Adipocyte (in vitro differentiated cells): ENCODE results near the gene LAMA2.

Experiments used
- DNase-seq: peaks from one replicate; pipeline ENCODE4 v3.0.0-alpha.2; 2015; ENCODE audit warnings: low read depth
- H3K27me3 ChIP-seq: replicated peaks from 2 replicates; pipeline ENCODE4 v1.7.0; 2013; ENCODE audit warnings: mild to moderate bottlenecking, low read length, moderate library complexity; ENCODE audit not compliant: control insufficient read depth, insufficient read depth
- H3K36me3 ChIP-seq: 2 replicates; pipeline ENCODE4 v1.7.0; 2013; ENCODE audit warnings: low read length, mild to moderate bottlenecking, moderate library complexity; ENCODE audit not compliant: control insufficient read depth, insufficient read depth, severe bottlenecking
- H3K4me1 ChIP-seq: 2 replicates; pipeline ENCODE4 v1.7.0; 2013; ENCODE audit warnings: mild to moderate bottlenecking, low read length, moderate library complexity; ENCODE audit not compliant: control insufficient read depth, insufficient read depth
- H3K4me3 ChIP-seq: 2 replicates; pipeline ENCODE4 v1.7.0; 2013; ENCODE audit warnings: mild to moderate bottlenecking, low read length, moderate library complexity
- H3K9ac ChIP-seq: 2 replicates; pipeline ENCODE4 v1.7.0; 2013; ENCODE audit warnings: mild to moderate bottlenecking, low read length, moderate library complexity
- H3K9me3 ChIP-seq: 2 replicates; pipeline ENCODE4 v1.7.0; 2013; ENCODE audit warnings: mild to moderate bottlenecking, low read length, moderate library complexity; ENCODE audit not compliant: control insufficient read depth

Gene LAMA2

DNA sequence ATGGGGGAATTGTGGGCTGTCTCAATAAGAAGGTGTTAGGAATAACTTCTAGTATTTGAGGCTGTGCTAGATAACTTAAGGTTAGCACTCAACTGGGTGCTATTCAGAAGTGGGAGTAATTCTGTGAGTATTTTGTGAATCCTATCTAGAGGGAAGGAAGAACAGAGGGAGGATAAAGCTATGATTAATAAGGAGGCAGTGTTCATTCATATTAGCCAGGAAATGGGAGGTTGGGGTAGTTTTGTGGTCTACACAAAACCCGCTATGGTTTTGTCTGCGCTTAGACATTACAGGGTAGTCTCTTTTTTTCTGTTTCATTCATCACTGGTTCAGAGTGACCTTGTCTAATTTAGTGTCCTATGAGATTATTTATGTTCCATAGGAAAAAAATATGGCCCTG, 486.0 kb downstream of the LAMA2 start:
- Histone ChIP-seq H3K4me3 (no peak overlapping the region), H3K9ac (no peak overlapping the region), H3K36me3 (peaks cover 61% of the 10 kb centered on the region), H3K9me3 (no peaks in the 10 kb centered on the region), H3K27me3 (no peaks in the 10 kb centered on the region), H3K4me1 (peaks cover 12% of the 10 kb centered on the region)
- no peak for DNase-seq

DNA sequence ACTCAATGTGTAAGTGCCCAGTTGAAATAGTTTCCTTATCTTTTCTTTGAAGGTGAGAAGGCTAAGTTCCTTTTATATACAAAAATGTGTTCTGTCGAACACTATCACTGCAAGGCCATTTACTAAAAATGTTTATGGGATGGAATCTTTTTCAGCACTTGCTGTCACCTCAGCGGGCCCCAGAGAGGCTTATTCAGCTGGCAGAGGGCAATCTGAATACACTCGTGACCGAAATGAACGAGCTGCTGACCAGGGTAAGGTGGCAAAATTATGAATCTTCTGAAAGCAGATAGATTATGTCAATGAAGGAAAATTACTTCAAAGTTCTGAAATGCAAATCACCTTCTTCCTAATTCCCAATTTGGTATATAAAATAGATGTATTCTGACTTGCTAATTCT, 486.8 kb downstream of the LAMA2 start:
- Histone ChIP-seq H3K4me3 (peak overlapping the region; percentile 44), H3K36me3 (peaks cover 57% of the 10 kb centered on the region), H3K9me3 (no peaks in the 10 kb centered on the region), H3K4me1 (peaks cover 12% of the 10 kb centered on the region), H3K9ac (peak overlapping the region; percentile 51), H3K27me3 (no peaks in the 10 kb centered on the region)
- no peak for DNase-seq

DNA sequence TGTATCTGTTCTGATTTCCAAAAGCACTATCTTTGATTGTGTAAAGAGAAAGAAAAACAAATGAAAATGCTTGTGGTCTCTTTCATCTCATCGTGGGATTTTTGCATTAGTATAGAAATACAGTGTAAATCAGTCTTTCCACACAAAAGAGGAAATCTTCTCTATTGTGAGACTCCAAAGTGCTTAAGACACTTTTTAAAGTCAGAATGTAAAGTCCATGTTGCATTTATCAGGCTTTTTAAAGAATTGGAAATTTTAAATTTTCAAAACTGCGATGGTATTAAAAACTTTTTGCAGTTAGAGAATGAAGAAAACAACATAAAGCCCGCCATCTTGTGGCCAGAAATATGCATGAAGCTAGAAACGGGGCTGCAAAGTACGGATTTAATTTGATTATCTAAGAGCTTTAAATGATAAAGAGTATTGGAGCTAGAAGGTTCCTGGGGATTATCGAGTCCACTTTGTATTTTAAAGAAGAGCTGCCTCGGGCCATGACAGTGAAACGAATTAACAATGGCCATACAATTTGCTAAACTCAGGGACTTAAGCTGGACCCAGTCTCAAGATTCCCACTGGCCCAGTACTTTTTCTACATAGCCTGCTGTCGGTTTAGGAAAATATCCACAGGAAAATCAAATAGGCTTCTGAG, 487.5 kb downstream of the LAMA2 start:
- Histone ChIP-seq H3K36me3 (peaks cover 59% of the 10 kb centered on the region), H3K4me1 (peaks cover 12% of the 10 kb centered on the region), H3K4me3 (peak overlapping the region; percentile 44), H3K9ac (peak overlapping the region; percentile 51), H3K27me3 (no peaks in the 10 kb centered on the region), H3K9me3 (no peaks in the 10 kb centered on the region)
- DNase-seq: peak; percentile 85

DNA sequence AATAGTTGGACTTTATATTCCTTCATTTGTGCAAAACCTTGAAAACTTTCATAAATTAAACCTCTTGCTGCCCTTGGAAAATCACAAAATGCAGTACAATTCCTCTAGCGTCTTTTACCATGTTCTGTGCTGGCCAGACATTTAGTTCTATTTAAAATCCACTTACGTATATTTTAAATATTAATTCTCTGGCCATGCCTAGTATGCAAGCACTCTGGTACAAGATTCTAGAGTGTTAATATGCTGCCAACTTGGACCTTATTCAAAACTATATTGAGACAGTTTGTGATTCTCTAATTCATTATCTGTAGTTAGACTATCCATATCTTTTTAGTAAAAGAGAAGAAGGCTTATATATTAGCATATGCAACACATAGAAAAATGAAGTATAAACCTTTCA, 498.9 kb downstream of the LAMA2 start:
- Histone ChIP-seq H3K9me3 (no peaks in the 10 kb centered on the region), H3K4me1 (no peaks in the 10 kb centered on the region), H3K27me3 (no peaks in the 10 kb centered on the region), H3K36me3 (peaks cover 55% of the 10 kb centered on the region), H3K9ac (no peak overlapping the region), H3K4me3 (no peak overlapping the region)
- no peak for DNase-seq

DNA sequence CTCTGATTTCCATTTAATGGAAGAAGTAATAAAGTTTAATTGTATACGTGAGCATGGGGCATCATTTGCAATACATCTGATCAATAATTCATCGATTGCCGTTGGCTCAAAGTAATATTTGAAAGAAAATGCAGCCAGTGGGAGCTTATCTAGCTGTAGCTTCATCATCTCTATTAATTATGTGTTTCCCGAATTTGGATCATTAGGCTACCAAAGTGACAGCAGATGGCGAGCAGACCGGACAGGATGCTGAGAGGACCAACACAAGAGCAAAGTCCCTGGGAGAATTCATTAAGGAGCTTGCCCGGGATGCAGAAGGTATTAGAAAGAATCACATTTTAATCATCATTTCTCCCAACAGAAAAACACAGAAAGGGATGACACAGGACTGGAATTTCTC, 500.0 kb downstream of the LAMA2 start:
- DNase-seq: no peak
- H3K27me3 ChIP-seq: no peaks in the 10 kb centered on the region
- no peak overlapping the region for H3K9ac ChIP-seq
- H3K9me3 ChIP-seq: no peaks in the 10 kb centered on the region
- no peak overlapping the region for H3K4me3 ChIP-seq
- H3K36me3 ChIP-seq: peaks cover 60% of the 10 kb centered on the region
- H3K4me1 ChIP-seq: no peaks in the 10 kb centered on the region

DNA sequence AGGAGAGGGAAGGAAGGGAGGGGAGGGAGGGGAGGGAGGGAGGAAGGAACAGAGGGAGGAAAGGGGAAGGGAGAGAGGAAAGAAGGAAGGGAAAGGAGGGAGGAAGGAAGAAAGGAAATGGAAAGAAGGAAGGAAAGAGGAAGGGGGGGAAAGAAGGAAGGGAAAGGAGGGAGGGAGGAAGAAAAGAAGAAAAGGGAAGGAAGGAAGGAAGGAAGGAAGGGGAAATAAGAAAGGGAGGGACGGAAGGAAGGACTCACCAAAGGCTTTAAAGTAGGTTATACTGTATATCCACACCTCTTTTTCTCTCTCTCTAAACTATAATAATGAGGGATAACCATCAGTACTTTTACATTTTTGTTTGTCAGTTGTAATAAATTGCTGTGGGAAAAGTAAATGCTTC, 502.2 kb downstream of the LAMA2 start:
- H3K9me3 ChIP-seq: no peaks in the 10 kb centered on the region
- H3K9ac ChIP-seq: no peak overlapping the region
- peaks cover 64% of the 10 kb centered on the region for H3K36me3 ChIP-seq
- H3K4me1 ChIP-seq: no peaks in the 10 kb centered on the region
- H3K4me3 ChIP-seq: no peak overlapping the region
- no peaks in the 10 kb centered on the region for H3K27me3 ChIP-seq
- no peak for DNase-seq

DNA sequence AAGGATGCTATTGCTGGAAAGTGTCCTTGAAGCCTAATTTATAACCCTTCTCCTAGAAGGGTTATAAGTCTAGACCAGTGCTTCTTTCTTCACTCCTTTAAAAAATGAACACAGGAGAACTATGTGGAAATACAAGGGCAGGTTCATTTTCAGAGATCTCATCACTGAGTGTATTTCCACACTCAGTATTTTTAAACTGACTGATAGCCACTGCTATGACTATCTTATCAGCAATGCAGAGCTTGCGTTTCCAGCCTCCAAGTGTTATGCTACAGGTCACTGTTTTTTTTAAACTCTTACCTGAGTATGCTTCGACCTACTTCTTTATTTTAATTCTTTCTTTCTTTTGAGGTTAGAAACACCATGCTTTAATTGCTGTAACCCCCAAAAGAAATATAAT, 508.0 kb downstream of the LAMA2 start:
- Histone ChIP-seq H3K4me3 (no peak overlapping the region), H3K27me3 (no peaks in the 10 kb centered on the region), H3K36me3 (peaks cover 89% of the 10 kb centered on the region), H3K9me3 (no peaks in the 10 kb centered on the region), H3K9ac (no peak overlapping the region), H3K4me1 (no peaks in the 10 kb centered on the region)
- DNase-seq: no peak

DNA sequence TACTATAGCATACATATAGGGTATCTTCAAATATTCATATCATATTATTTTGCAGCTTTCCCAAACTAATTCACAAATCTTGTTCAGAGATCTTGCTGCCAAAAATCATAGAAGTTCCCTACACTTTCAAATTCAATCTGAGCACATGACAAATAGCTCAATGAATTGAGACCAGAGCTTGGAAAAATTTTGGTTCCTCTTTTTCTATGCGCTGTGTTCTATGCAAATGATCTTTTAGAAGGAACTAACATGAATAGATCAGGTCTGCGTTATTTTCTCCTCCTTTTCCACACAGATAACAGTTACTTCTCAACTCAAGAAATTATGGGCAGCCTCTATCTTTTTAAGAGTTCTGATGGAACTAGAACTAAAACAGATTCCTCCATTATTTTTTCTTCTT, 510.7 kb downstream of the LAMA2 start:
- DNase-seq: no peak
- H3K4me1 ChIP-seq: no peaks in the 10 kb centered on the region
- peaks cover 69% of the 10 kb centered on the region for H3K36me3 ChIP-seq
- H3K9ac ChIP-seq: no peak overlapping the region
- H3K4me3 ChIP-seq: no peak overlapping the region
- H3K27me3 ChIP-seq: no peaks in the 10 kb centered on the region
- H3K9me3 ChIP-seq: no peaks in the 10 kb centered on the region

DNA sequence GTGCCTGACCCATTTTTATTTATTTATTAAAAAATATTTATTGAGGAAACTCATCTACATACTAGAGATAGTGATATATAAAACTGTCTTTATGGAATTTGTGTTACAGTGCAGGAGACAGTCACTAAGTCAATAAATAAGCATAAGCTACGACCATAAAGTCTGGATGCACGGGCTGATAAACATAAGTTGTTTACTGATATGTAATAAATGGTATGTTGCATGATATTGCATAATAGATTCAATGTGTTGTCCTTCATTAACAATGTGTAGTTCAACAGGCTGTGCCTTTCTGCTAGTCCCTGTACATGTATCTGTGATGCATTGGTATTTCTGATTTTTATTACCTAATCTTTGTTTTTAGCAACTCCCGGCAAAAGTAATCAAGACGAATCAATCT, 515.8 kb downstream of the LAMA2 start:
- no peaks in the 10 kb centered on the region for H3K9me3 ChIP-seq
- no peaks in the 10 kb centered on the region for H3K4me1 ChIP-seq
- H3K9ac ChIP-seq: no peak overlapping the region
- H3K4me3 ChIP-seq: no peak overlapping the region
- no peak for DNase-seq
- no peaks in the 10 kb centered on the region for H3K27me3 ChIP-seq
- H3K36me3 ChIP-seq: peaks cover 51% of the 10 kb centered on the region

DNA sequence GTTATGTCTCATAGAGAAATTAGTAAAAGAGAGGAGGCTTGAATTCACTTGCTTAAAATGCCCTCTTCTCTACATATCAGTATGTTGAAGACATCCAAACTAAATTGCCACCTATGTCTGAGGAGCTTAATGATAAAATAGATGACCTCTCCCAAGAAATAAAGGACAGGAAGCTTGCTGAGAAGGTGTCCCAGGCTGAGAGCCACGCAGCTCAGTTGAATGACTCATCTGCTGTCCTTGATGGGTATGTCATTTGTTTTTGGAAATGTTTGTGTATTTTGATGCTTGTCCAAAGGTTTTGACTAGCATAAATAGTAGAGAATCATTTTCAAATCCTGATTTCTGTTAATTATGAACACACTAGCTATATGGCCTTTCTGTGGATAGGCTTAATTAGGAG, 519.3 kb downstream of the LAMA2 start:
- H3K36me3 ChIP-seq: peaks cover 68% of the 10 kb centered on the region
- H3K9ac ChIP-seq: no peak overlapping the region
- no peaks in the 10 kb centered on the region for H3K4me1 ChIP-seq
- H3K4me3 ChIP-seq: no peak overlapping the region
- H3K27me3 ChIP-seq: no peaks in the 10 kb centered on the region
- peak; percentile 29 for DNase-seq
- H3K9me3 ChIP-seq: no peaks in the 10 kb centered on the region

DNA sequence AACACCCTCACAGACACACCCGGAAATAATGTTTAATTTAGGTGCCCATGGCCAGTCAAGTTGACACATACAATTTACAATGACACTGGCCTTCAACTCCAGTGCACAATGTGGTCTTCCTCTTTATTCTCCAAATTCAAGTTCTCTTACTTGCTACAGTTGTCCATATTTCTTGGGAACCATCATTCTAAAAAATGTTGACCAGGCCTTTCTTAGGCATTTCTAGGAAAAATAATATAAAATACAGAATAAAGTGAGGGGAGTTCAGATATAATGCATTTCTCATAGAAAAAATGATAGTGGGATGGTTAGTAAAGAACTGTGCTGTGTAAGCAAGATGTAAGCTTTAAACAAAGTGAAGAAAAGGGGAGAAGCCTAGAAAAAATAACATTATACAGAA, 528.2 kb downstream of the LAMA2 start:
- H3K9me3 ChIP-seq: no peaks in the 10 kb centered on the region
- no peak for DNase-seq
- no peak overlapping the region for H3K4me3 ChIP-seq
- no peaks in the 10 kb centered on the region for H3K4me1 ChIP-seq
- no peaks in the 10 kb centered on the region for H3K27me3 ChIP-seq
- H3K36me3 ChIP-seq: peaks cover 65% of the 10 kb centered on the region
- no peak overlapping the region for H3K9ac ChIP-seq

DNA sequence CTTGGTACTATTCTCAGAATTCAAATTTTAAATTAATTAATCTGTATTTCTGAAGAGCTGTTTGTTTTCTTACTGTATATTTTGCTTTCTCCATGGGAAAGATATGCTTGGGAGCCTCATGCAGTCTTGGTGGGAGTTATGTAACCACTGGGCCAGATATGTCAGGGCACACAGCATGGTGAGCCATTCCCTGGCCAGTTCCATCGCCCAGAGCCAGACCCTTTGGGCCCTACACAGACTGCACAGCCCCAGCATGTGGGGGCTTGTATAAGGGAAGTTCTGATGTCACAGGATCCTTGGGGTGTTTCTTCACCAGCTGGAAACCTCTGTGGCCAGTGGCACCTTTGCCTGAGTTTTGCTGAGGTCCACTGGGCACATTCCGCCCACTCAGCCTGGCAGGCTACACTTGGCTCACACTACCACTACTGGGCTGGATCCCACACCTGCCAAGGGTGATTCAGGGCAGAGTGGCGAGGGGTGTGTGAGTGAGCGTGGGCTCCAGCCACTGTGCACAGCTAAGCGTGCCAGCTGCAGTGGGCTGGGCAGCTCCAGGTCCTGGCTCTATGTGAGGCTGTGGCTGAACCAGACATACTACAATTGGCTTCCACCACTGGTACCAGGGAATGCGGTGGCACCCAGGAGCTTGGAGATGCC, 533.5 kb downstream of the LAMA2 start:
- no peaks in the 10 kb centered on the region for H3K4me1 ChIP-seq
- H3K36me3 ChIP-seq: peaks cover 34% of the 10 kb centered on the region
- DNase-seq: no peak
- no peak overlapping the region for H3K9ac ChIP-seq
- no peaks in the 10 kb centered on the region for H3K27me3 ChIP-seq
- no peak overlapping the region for H3K4me3 ChIP-seq
- no peaks in the 10 kb centered on the region for H3K9me3 ChIP-seq
